HL-60 (cell line): ENCODE results near the gene FIG4.

Experiments
- DNase-seq, 2 experiments: peaks; one replicate each; pipeline ENCODE4 v3.0.0-alpha.2; 2010 to 2020; ENCODE audit warnings: low read depth in 1 of 2, low spot score in 1 of 2
- H3K27ac ChIP-seq: fragments of 250-450 bp; sonication (Bioruptor Pico); replicated peaks from 2 replicates; pipeline ENCODE4 v1.5.1; 2020; ENCODE audit warnings: mild to moderate bottlenecking, moderate library complexity
- H3K27me3 ChIP-seq: fragments of 250-450 bp; sonication (Bioruptor Pico); 2 replicates; pipeline ENCODE4 v1.5.1; 2021; ENCODE audit warnings: mild to moderate bottlenecking, moderate library complexity; ENCODE audit not compliant: insufficient read depth, poor library complexity, severe bottlenecking
- H3K4me3 ChIP-seq: replicated peaks from 2 replicates; pipeline ENCODE4 v1.5.1; 2011; ENCODE audit warnings: mild to moderate bottlenecking, control low read depth, low read length; ENCODE audit not compliant: insufficient read depth
- CTCF ChIP-seq: IDR thresholded peaks from one replicate; pipeline ENCODE4 v1.5.1; 2011; ENCODE audit warnings: low read length, control low read depth, inconsistent platforms; ENCODE audit not compliant: insufficient read depth
- GABPA ChIP-seq: IDR thresholded peaks from 2 replicates; pipeline ENCODE4 v1.6.1; 2012; ENCODE audit warnings: low read depth
- POLR2AphosphoS5 ChIP-seq: IDR thresholded peaks from 2 replicates; pipeline ENCODE4 v1.6.1; 2012; ENCODE audit warnings: low read depth
- REST ChIP-seq: IDR thresholded peaks from 2 replicates; pipeline ENCODE4 v1.6.1; 2012; ENCODE audit warnings: low read depth; ENCODE audit not compliant: insufficient replicate concordance
- SPI1 ChIP-seq: IDR thresholded peaks from 2 replicates; pipeline ENCODE4 v1.6.1; 2012; ENCODE audit warnings: low read depth, mild to moderate bottlenecking, borderline replicate concordance

Gene FIG4

GRCh38 chr6:109864050-109864449, 173.0 kb downstream of the FIG4 start:
- DNase-seq = no peak

GRCh38 chr6:109865968-109866367, 174.9 kb downstream of the FIG4 start:
- Histone ChIP-seq H3K27ac (no peak overlapping the region), H3K4me3 (no peak overlapping the region), H3K27me3 (no peaks in the 10 kb centered on the region)
- no peak for DNase-seq
- TF ChIP-seq GABPA = no peak
- no peak for TF ChIP-seq CTCF
- no peak for TF ChIP-seq REST
- no peak for TF ChIP-seq SPI1
- TF ChIP-seq POLR2AphosphoS5 = no peak

More at GRCh38 chr6:109864050-109864449, 173.0 kb downstream of the FIG4 start:
- H3K27me3 ChIP-seq = no peaks in the 10 kb centered on the region
- no peak overlapping the region for H3K4me3 ChIP-seq
- H3K27ac ChIP-seq = no peak overlapping the region
- TF ChIP-seq GABPA (no peak), REST (no peak), POLR2AphosphoS5 (no peak), CTCF (no peak)

DNA sequence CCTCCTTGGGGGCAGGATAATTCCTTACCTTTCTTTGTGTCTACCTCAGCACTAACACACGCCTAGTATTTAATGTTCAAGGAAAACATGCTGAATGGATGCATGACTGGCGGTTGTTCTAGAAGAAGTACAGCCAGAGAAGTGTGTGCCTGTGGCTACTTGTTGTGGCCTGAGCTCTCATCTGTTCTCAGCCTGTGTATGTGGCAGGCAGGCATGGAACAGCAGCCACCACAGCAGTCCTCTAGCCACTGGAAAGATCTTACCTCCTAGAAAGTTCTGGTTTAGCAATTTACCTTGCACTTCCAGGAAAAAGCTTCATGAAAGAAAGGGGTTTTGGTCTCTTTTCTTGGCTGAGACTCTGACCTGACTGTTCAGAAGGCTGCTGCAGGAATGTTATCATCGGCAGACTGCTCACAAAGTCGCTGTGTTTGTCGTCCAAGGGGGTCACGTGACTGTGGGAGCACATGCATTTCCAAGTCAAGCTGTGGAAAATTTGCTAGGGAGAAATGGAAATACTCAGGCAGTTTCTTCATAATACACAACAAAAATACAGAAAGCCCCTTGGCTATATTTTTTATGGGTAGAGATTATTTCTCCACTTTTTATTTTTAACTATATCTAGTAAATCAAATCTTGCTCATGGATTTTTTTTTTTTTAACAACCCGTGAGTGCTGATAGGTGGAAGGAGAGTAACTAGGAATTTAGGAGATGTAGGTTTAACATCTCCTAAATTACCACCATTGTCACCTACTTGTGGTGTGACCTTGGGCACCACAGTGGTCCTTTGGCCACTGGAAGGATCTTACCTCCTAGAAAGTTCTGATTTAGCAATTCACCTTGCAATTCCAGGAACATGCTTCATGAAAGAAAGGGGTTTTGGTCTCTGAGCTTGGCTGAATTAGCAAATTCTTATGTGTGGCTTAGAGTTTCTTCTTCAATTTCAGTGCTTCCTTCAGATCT, 176.2 kb downstream of the FIG4 start:
- TF ChIP-seq GABPA = no peak
- TF ChIP-seq SPI1 = no peak
- TF ChIP-seq REST = no peak
- TF ChIP-seq POLR2AphosphoS5 = no peak
- H3K4me3 ChIP-seq = no peak overlapping the region
- H3K27ac ChIP-seq = no peak overlapping the region
- no peak for DNase-seq
- H3K27me3 ChIP-seq = no peaks in the 10 kb centered on the region
